ENCODE data around the gene RANBP3. TPM values are rescaled to one million over a fixed set of nuclear protein-coding genes. Genes with fewer than 3 reads are reported as not detected.

RANBP3 gene
- total RNA-seq, 2 donors from 2014 or later, result 96.5 to 119 TPM

DNA sequence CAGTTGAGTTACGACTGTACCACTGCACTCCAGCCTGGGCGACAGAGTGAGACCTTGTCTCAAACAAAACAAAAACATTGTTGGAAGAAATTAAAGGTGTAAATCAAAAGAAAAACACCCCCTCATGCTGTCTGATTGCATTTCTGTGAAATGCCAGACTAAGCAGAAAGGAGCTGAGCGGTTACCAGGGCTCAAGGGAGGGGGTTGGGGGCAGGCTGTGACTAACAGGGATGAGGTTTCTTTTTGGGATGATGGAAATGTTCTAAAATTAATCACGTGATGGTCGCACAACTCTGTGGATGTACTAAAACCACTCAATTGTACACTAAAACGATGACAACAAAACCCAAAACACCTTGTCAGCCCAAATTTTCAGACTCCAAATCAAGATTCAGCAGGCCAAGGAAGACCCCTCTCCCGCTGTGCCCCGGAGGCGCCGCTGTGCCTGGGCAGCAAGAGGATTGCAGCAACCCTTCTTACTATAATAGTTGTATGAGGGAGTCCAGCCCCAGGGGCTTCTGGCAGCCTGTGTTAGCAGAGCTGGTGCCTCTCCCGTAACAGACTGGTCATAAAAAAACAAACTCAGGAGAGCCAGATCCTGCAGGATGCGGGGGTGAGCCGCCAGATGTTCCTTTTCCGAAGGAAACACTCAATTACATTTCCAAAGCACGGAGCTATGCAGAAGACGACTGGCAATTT lies 43.0 kb downstream of the RANBP3 start:
- Mint-ChIP-seq H3K27ac (no peak overlapping the region), H3K9me3 (no peaks in the 10 kb centered on the region), H3K4me3 (no peak overlapping the region), H3K4me1 (ENCODE audit: low read depth in 2 of 2) (peaks cover 0 to 11% of the 10 kb centered on the region in 2 donors), H3K36me3 (no peaks in the 10 kb centered on the region), H3K27me3 (no peaks in the 10 kb centered on the region)
- ATAC-seq, result no peak
- no peak for DNase-seq (ENCODE audit: low spot score)

DNA sequence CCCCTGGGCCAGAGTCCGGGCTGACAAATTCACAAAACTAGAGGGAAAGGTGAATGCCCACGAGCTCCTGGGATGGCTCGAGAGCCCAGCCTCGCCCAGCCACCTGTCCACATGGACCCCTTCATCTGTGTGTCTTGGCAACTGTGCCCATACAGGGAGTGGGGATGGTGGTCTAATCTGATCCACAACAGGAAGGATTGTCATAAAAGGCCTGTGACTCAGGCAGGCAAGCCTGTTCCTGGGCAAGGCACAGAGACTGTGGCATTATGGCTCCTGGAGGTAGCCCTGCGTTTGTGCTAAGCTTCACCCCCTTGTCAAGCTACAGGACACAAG lies 43.9 kb downstream of the RANBP3 start:
- H3K36me3 Mint-ChIP-seq, result no peaks in the 10 kb centered on the region
- no peak for ATAC-seq
- no peak overlapping the region for H3K27ac Mint-ChIP-seq
- H3K4me3 Mint-ChIP-seq, result no peak overlapping the region
- H3K27me3 Mint-ChIP-seq, result no peaks in the 10 kb centered on the region
- H3K9me3 Mint-ChIP-seq, result no peaks in the 10 kb centered on the region
- no peak for DNase-seq (ENCODE audit: low spot score)
- H3K4me1 Mint-ChIP-seq (ENCODE audit: low read depth in 2 of 2), result peaks cover 0 to 11% of the 10 kb centered on the region in 2 donors

DNA sequence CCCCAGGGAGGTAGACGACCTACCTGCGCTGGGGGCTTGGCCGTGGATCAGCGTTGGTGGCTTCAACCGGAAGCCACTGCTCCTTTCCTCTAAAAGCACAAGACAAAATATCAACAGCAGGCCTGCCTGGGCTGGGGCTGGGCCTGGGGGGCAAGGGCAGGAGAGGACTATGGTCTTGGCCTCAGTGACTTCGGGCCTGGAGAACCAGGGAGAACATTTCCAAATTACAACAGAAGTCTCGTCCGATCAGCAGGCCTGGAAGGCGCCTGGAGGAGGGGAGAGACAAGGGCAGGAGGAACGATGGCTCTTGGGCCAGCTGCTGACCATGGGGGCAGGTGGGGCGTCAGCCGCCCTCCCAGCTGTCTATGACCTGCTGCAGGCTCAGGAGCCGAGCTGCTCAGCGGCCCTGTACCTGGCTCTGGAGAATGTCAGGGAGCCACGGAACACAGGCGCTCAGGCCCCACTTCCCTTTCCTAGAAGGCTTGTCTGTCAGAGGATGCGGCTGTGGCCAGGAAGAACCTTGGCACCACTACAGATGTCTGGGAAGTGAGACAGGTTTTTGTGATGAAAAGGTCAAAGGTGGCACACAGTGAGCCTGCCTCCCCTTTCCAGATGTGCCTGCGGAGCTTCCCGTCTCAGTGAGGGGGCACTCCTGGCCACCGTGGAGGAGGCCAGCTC lies 44.4 kb downstream of the RANBP3 start:
- no peak overlapping the region for H3K27ac Mint-ChIP-seq
- H3K4me1 Mint-ChIP-seq (ENCODE audit: low read depth in 2 of 2), result peaks cover 0 to 11% of the 10 kb centered on the region in 2 donors
- no peak for ATAC-seq
- H3K27me3 Mint-ChIP-seq, result no peaks in the 10 kb centered on the region
- H3K36me3 Mint-ChIP-seq, result peaks cover 4% of the 10 kb centered on the region
- H3K9me3 Mint-ChIP-seq, result no peaks in the 10 kb centered on the region
- no peak for DNase-seq (ENCODE audit: low spot score)
- no peak overlapping the region for H3K4me3 Mint-ChIP-seq

DNA sequence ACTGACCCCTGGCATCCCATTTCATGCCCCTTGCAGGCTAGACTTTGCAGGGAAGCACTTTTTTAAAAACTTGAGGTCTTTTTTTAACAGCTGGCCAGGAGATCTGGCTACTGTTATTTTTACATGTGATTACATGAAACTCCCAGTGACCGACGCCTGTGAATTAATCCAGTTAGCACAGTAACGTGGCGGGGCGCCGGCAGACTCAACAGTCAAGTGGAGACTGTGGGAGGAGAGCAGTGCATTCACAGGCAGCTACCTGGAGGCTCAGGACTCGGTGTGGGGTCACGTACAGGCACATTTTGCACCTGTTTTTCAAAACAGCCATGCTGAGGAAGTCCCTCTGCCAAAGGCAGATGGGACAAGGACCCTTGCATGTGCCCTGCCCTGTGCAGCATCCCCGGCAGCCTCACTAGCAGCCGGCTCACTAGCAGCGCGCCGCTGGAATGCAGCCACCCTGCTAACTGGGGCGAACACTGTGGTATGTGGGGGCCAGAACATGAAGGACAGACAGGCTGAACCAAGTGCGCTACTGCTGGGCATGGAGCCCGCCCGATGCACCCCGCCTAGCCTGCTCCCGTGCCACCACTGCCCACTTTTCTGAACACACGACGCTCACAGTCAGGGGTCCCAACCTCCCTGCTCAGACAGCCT lies 45.2 kb downstream of the RANBP3 start:
- Mint-ChIP-seq H3K9me3 (no peaks in the 10 kb centered on the region), H3K36me3 (peaks cover 10% of the 10 kb centered on the region), H3K4me1 (ENCODE audit: low read depth in 2 of 2) (peaks cover 0 to 11% of the 10 kb centered on the region in 2 donors), H3K27ac (no peak overlapping the region), H3K4me3 (no peak overlapping the region), H3K27me3 (no peaks in the 10 kb centered on the region)
- ATAC-seq (no peak), DNase-seq (ENCODE audit: low spot score) (no peak)

DNA sequence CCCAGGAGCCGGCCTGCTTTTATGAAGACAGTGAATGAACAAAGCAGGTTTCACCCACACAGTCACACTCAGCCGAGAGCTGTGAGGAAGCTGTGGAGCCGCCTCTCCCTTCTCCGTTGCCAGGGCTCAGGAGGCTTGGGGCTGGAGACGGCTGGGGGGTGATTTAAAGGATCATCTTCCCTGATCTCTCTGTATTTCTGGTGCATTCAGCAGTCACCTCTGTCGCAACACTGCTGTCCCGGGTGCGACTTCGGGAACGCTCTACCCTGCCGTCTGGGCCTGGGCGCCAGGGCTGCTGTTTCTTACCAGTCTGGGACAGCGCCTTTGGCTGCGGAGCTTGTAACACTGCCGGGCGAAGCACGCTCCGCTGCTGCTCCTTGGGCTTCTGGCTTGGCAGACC lies 45.8 kb downstream of the RANBP3 start:
- DNase-seq (ENCODE audit: low spot score) (no peak), ATAC-seq (no peak)
- H3K27me3 Mint-ChIP-seq, result no peaks in the 10 kb centered on the region
- H3K4me1 Mint-ChIP-seq (ENCODE audit: low read depth in 2 of 2), result peaks cover 0 to 9% of the 10 kb centered on the region in 2 donors
- no peak overlapping the region for H3K4me3 Mint-ChIP-seq
- H3K36me3 Mint-ChIP-seq, result peaks cover 11% of the 10 kb centered on the region
- no peak overlapping the region for H3K27ac Mint-ChIP-seq
- H3K9me3 Mint-ChIP-seq, result no peaks in the 10 kb centered on the region

DNA sequence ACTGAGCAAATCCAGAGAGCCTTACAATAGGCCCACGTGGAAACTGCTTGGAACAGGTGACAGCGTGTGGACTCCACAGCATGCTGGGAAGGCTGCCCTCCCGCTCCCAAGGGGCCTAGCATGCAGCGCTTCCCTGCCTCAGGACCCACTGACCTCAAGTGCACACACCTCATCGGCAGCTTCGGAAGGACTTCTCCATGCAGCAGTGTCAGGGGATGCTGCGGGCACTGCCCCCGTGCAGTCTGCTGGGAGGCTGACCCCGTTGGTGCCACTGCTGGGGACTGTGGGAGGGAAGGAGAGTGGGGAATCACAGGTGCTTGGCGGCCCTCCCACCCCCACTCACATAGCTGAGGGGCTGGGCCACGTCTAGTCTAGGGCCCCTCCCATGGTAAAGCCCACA lies 46.7 kb downstream of the RANBP3 start:
- H3K27me3 Mint-ChIP-seq, result no peaks in the 10 kb centered on the region
- ATAC-seq, result no peak

DNA sequence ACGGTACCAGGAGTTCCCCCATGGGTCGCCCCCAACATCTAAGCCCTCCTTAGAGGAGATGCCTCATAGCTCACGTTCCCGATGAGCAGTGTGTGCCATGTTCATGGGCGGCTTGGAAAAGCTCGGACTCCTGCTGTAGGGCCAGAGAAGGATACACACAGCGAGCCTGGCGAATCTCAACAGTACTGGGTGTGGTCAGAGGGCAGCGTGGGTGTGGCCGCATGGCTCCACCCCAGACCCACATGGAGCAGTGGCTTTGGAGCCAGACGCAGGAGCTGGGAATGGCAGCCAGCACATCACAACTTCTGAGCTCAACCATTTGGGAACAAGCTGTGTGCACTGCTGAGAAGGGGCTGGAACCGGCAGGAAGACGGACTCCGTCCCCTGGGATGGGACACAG lies 48.3 kb downstream of the RANBP3 start:
- ATAC-seq (no peak), DNase-seq (ENCODE audit: low spot score) (no peak)
- H3K36me3 Mint-ChIP-seq, result peaks cover 11% of the 10 kb centered on the region
- H3K4me3 Mint-ChIP-seq, result no peak overlapping the region
- H3K9me3 Mint-ChIP-seq, result no peaks in the 10 kb centered on the region
- H3K27ac Mint-ChIP-seq, result no peak overlapping the region
- H3K27me3 Mint-ChIP-seq, result no peaks in the 10 kb centered on the region
- peaks cover 0 to 5% of the 10 kb centered on the region in 2 donors for H3K4me1 Mint-ChIP-seq (ENCODE audit: low read depth in 2 of 2)

More for the DNA sequence above, 46.7 kb downstream of the RANBP3 start:
- Mint-ChIP-seq H3K4me1 (ENCODE audit: low read depth in 2 of 2) (peaks cover 0 to 9% of the 10 kb centered on the region in 2 donors), H3K27ac (no peak overlapping the region), H3K9me3 (no peaks in the 10 kb centered on the region), H3K36me3 (peaks cover 11% of the 10 kb centered on the region), H3K4me3 (no peak overlapping the region)
- no peak for DNase-seq (ENCODE audit: low spot score)

DNA sequence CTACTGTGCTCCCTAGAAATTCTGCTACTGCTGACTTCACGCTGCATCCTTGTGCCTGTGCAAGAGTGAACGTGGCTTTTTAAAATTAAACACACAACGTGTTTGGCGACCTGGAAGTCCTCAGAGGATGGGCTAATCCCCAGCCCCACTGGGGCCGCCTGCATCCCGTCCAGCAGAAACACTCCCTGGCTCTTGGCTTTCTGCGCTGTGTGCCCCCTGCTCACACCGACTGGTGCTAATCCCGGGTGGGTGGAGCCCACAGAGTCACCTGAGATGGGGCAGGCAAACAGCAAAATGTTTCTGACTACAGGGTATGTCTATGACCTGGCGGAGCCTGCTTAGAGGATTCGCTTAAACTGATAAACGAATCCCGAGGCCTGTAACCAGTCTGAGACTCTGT lies 48.8 kb downstream of the RANBP3 start:
- peaks cover 11% of the 10 kb centered on the region for H3K36me3 Mint-ChIP-seq
- DNase-seq (ENCODE audit: low spot score), result no peak

DNA sequence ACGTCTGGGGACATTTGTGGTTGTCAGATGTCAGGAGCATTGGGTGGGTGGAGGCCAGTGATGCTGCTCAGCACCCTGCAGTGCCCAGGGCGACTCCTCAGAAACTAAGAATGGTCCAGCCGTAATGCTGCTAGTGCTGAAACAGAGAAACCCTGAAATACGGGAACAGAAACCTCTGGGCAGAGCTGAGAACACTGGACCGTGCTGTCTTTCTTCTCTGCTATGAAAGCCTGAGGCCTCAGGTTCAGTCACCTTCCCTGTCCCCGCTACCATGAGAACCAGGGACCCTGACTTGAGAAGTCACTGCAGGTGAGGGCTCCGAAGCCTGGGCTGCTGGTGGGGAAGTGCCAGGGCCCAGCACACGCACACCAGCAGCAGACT lies 50.5 kb downstream of the RANBP3 start:
- Mint-ChIP-seq H3K4me1 (ENCODE audit: low read depth in 2 of 2) (no peaks in the 10 kb centered on the region), H3K27me3 (no peaks in the 10 kb centered on the region), H3K9me3 (no peaks in the 10 kb centered on the region), H3K4me3 (no peak overlapping the region), H3K27ac (no peak overlapping the region), H3K36me3 (peaks cover 11% of the 10 kb centered on the region)
- no peak for DNase-seq (ENCODE audit: low spot score)
- ATAC-seq, result no peak

More for the DNA sequence above, 48.8 kb downstream of the RANBP3 start:
- no peaks in the 10 kb centered on the region for H3K9me3 Mint-ChIP-seq
- peaks cover 0 to 3% of the 10 kb centered on the region in 2 donors for H3K4me1 Mint-ChIP-seq (ENCODE audit: low read depth in 2 of 2)
- ATAC-seq, result no peak
- no peak overlapping the region for H3K27ac Mint-ChIP-seq
- H3K4me3 Mint-ChIP-seq, result no peak overlapping the region
- H3K27me3 Mint-ChIP-seq, result no peaks in the 10 kb centered on the region

DNA sequence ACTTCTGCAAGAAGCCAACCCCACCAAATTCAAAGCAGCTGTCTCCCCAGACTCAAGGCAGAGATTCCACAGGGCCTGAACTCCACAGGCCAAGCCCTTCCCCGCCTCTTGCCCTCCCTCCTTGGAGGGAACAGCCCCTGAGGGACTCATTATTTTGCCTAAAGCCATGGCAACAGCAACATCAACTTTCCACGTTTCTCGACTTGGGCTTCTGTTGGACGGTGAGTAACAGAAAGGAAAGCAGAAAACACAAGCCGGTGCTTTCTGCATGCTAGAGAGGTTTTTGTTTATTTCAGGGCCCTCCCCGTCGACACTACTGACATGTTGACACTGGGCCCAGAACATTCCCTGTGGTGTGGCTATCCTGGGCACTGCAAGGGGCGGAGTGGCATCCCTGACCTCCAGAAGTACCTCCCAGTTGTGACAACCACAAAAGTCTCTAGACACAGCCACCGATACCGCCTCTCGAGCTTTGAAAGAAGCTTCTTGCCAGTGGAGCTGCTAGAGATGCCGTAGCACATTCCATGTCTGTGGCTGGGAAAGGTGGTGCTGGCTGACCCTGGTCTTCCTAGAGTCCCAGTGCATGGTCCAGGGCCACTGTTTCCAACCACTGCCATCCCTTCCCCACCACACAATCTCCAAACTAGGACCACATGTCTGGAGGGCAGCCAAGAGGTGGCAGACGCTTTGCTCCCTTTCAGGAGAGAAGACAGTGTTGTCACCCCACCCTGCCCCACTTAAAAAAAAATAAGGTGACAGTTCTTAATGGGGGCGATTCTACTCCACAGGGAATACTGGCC lies 51.1 kb downstream of the RANBP3 start:
- no peaks in the 10 kb centered on the region for H3K9me3 Mint-ChIP-seq
- no peaks in the 10 kb centered on the region for H3K4me1 Mint-ChIP-seq (ENCODE audit: low read depth in 2 of 2)
- no peak overlapping the region for H3K4me3 Mint-ChIP-seq
- no peak overlapping the region for H3K27ac Mint-ChIP-seq
- H3K36me3 Mint-ChIP-seq, result peaks cover 11% of the 10 kb centered on the region
- DNase-seq (ENCODE audit: low spot score) (no peak), ATAC-seq (no peak)
- H3K27me3 Mint-ChIP-seq, result no peaks in the 10 kb centered on the region

DNA sequence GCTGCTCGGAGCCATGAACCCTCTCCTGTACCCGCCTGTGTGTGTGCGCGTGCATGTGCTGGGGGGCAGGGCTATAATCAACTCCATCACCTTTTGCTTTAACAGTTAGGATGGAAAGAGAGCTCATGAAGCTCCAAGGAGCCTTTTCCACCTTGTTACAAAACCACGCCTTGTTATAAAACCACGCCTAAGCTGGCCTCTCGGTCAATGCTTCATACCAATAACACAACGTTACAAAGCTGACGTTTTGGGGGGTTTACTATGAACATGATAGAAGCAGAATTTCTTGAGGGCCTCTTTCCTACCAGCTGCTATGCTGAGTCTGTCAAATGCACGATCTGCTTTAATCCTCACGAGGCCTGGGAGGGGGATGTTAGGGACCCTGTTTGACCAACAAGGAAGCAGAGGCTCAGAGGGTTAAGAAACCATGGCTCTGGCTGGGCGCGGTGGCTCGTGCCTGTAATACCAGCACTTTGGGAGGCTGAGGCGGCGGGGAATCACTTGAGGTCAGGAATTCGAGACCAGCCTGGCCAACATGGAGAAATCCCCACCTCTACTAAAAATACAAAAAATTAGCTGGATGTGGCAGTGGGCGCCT lies 52.0 kb downstream of the RANBP3 start:
- H3K4me1 Mint-ChIP-seq (ENCODE audit: low read depth in 2 of 2), result no peaks in the 10 kb centered on the region
- H3K4me3 Mint-ChIP-seq, result no peak overlapping the region
- peaks cover 11% of the 10 kb centered on the region for H3K36me3 Mint-ChIP-seq
- H3K9me3 Mint-ChIP-seq, result no peaks in the 10 kb centered on the region
- ATAC-seq (no peak), DNase-seq (ENCODE audit: low spot score) (no peak)
- H3K27ac Mint-ChIP-seq, result no peak overlapping the region
- no peaks in the 10 kb centered on the region for H3K27me3 Mint-ChIP-seq

DNA sequence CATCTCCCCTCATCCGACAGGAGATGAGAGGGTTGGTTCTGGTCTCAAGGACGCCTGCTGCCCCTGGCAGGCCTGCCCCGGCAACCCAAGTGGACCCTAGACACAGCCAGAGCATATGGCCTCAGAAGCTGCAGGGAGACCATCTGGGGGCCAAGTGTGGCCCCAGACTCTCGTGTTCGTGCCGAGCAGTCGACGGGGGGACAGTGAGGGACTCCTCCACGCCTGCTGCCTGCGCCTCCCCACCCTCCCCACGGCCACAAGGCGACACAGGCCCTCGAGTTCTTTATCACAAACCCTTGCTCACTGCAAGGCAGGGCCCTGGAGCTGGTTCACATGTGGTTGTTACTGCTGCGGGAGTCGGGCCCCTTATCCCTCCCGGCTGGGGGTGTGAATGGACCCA lies 54.6 kb downstream of the RANBP3 start:
- no peak overlapping the region for H3K27ac Mint-ChIP-seq

DNA sequence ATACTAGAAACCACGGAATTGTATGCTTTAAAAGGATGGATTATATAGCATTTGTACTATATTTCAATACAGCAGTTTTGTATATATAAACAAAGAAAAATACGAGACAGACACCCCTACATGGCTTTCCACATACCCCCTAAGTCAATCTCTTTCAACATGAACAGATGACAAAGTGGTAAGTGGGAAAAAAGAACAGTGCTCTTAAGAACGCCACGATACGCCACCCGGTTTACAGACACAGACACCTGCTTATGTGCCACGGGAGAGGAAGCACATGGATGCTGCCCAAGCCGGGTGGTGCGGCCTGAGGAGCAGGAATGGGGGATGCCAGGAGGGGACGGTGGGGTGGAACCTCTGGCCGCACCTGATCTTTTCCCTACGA lies 55.8 kb downstream of the RANBP3 start:
- no peaks in the 10 kb centered on the region for H3K36me3 Mint-ChIP-seq
- H3K9me3 Mint-ChIP-seq, result no peaks in the 10 kb centered on the region
- H3K4me3 Mint-ChIP-seq, result no peak overlapping the region
- no peak overlapping the region for H3K27ac Mint-ChIP-seq
- DNase-seq (ENCODE audit: low spot score) (no peak), ATAC-seq (no peak)
- no peaks in the 10 kb centered on the region for H3K27me3 Mint-ChIP-seq
- H3K4me1 Mint-ChIP-seq (ENCODE audit: low read depth in 2 of 2), result no peaks in the 10 kb centered on the region

More for the DNA sequence above, 54.6 kb downstream of the RANBP3 start:
- Mint-ChIP-seq H3K27me3 (no peaks in the 10 kb centered on the region), H3K4me1 (ENCODE audit: low read depth in 2 of 2) (no peaks in the 10 kb centered on the region), H3K36me3 (peaks cover 7% of the 10 kb centered on the region), H3K9me3 (no peaks in the 10 kb centered on the region), H3K4me3 (no peak overlapping the region)
- DNase-seq (ENCODE audit: low spot score) (no peak), ATAC-seq (no peak)

All from natural killer cell treated with Interleukin-12 subunit alpha and Interleukin-12 subunit beta and Interleukin-15 and Interleukin-18, amount 100 ng/mL, for 72 hours (primary cell).